A549 (cell line): ENCODE data around the gene KCNQ1.

Source experiments
- BHLHE40 ChIP-seq: IDR thresholded peaks from 2 replicates; pipeline ENCODE4 v1.6.1; 2012; ENCODE audit warnings: low read depth, low read length, inconsistent platforms
- CTCF ChIP-seq: fragments of >200 bp; sonication (Bioruptor Twin); formaldehyde crosslinking; IDR thresholded peaks from 3 replicates; pipeline ENCODE4 v1.5.1; 2016
- EP300 ChIP-seq, 2 experiments: fragments of >200 bp; sonication (Bioruptor Twin); formaldehyde crosslinking; IDR thresholded peaks; 2 replicates in 1 of 2; 3 replicates in 1 of 2; pipeline ENCODE4 v1.6.1; 2016 to 2017
- JUN ChIP-seq, 2 experiments: fragments of >200 bp; sonication (Bioruptor Twin); formaldehyde crosslinking; IDR thresholded peaks; 2 replicates in 1 of 2; 3 replicates in 1 of 2; pipeline ENCODE4 v1.6.1; 2016 to 2017
- JUNB ChIP-seq: fragments of >200 bp; sonication (Bioruptor Twin); formaldehyde crosslinking; IDR thresholded peaks from 2 replicates; pipeline ENCODE4 v1.6.1; 2016
- MAFK ChIP-seq: fragments of 450-650 bp; IDR thresholded peaks from 2 replicates; pipeline ENCODE4 v1.6.1; 2014; ENCODE audit not compliant: partially characterized antibody
- MAZ ChIP-seq: fragments of 150-350 bp; IDR thresholded peaks from 2 replicates; pipeline ENCODE4 v1.6.1; 2014; ENCODE audit warnings: antibody characterized with exemption, low read depth, low read length, borderline replicate concordance
- POLR2A ChIP-seq: IDR thresholded peaks from 2 replicates; pipeline ENCODE4 v1.6.1; 2012; ENCODE audit warnings: mild to moderate bottlenecking, low read length
- RAD21 ChIP-seq, 2 experiments: fragments of >200 bp in 1 of 2; sonication (Bioruptor Twin) in 1 of 2; formaldehyde crosslinking in 1 of 2; IDR thresholded peaks in 1 of 2; conservative IDR thresholded peaks in 1 of 2; 2 replicates in 1 of 2; 3 replicates in 1 of 2; pipeline ENCODE4 v1.6.1; 2012 to 2018; ENCODE audit warnings: inconsistent platforms in 1 of 2
- RFX5 ChIP-seq: fragments of 450-650 bp; IDR thresholded peaks from 2 replicates; pipeline ENCODE4 v1.7.1; 2014; ENCODE audit warnings: antibody characterized with exemption, mild to moderate bottlenecking, moderate library complexity
- RNF2 ChIP-seq: fragments of 200-600 bp; sonication (generic); IDR thresholded peaks from 2 replicates; pipeline ENCODE4 v1.6.1; 2016; ENCODE audit warnings: low read depth, mild to moderate bottlenecking, antibody characterized with exemption, moderate library complexity, borderline replicate concordance
- SREBF2 ChIP-seq: fragments of 450-650 bp; IDR thresholded peaks from 2 replicates; pipeline ENCODE4 v1.6.1; 2014; ENCODE audit warnings: mild to moderate bottlenecking, moderate library complexity
- ZFP36 ChIP-seq: fragments of 450-650 bp; IDR thresholded peaks from 2 replicates; pipeline ENCODE4 v1.6.1; 2014; ENCODE audit warnings: borderline replicate concordance; ENCODE audit not compliant: partially characterized antibody
- TF ChIP-seq, protein P1 (sequence below): fragments of 200-600 bp; sonication (generic); IDR thresholded peaks from 2 replicates; pipeline ENCODE4 v1.6.1; 2016; ENCODE audit warnings: antibody characterized with exemption, mild to moderate bottlenecking, moderate library complexity

- no peak for TF ChIP-seq MAZ
- no peak for TF ChIP-seq CTCF
- no peak for TF ChIP-seq RFX5
- no peak for TF ChIP-seq JUNB
- no peak for TF ChIP-seq MAFK
- no peak for TF ChIP-seq ZFP36
- TF ChIP-seq, protein P1, sequence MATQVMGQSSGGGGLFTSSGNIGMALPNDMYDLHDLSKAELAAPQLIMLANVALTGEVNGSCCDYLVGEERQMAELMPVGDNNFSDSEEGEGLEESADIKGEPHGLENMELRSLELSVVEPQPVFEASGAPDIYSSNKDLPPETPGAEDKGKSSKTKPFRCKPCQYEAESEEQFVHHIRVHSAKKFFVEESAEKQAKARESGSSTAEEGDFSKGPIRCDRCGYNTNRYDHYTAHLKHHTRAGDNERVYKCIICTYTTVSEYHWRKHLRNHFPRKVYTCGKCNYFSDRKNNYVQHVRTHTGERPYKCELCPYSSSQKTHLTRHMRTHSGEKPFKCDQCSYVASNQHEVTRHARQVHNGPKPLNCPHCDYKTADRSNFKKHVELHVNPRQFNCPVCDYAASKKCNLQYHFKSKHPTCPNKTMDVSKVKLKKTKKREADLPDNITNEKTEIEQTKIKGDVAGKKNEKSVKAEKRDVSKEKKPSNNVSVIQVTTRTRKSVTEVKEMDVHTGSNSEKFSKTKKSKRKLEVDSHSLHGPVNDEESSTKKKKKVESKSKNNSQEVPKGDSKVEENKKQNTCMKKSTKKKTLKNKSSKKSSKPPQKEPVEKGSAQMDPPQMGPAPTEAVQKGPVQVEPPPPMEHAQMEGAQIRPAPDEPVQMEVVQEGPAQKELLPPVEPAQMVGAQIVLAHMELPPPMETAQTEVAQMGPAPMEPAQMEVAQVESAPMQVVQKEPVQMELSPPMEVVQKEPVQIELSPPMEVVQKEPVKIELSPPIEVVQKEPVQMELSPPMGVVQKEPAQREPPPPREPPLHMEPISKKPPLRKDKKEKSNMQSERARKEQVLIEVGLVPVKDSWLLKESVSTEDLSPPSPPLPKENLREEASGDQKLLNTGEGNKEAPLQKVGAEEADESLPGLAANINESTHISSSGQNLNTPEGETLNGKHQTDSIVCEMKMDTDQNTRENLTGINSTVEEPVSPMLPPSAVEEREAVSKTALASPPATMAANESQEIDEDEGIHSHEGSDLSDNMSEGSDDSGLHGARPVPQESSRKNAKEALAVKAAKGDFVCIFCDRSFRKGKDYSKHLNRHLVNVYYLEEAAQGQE: no peak
- no peak for TF ChIP-seq POLR2A
- no peak for TF ChIP-seq RAD21 (conservative IDR thresholded peaks at IDR 0.05 in 1 of 2, IDR thresholded peaks at IDR 0.05 in 1 of 2)
- TF ChIP-seq RNF2: no peak
- TF ChIP-seq EP300 (IDR thresholded peaks at IDR 0.05): no peak
- no peak for TF ChIP-seq JUN (IDR thresholded peaks at IDR 0.05)
- no peak for TF ChIP-seq SREBF2
- TF ChIP-seq BHLHE40: no peak
These were observed 401.7 kb downstream of the KCNQ1 start for GRCh38 chr11:2846470-2846869.
